ENCODE data around the gene MCTP2. TPM values are rescaled to one million over a fixed set of nuclear protein-coding genes. Genes with fewer than 3 reads are reported as not detected.

MCTP2 gene
- total RNA-seq, 1 experiment from 2014 or later, result 0.15 TPM

GRCh38 chr15:94263341-94264273 lies 32.2 kb downstream of the MCTP2 start:
- intact Hi-C loops (cut with micrococcal nuclease; ENCODE audit: unreplicated experiment) (no loop called here), in situ Hi-C loops (cut with HindIII; ENCODE audit: low pct_unique_long_range_greater_than_20kb, low sequenced_read_pairs) (no loop called here)
- no peak for DNase-seq (ENCODE audit: low read depth, low spot score)
- ChIA-PET CTCF (no interaction called here), POLR2A (no interaction called here)
- ATAC-seq, result no peak
- H3K27me3 ChIP-seq (ENCODE audit: control insufficient read depth, insufficient read depth, low read length), result no peaks in the 10 kb centered on the region
- H3K4me1 ChIP-seq (ENCODE audit: control insufficient read depth, insufficient read depth, low read length), result no peaks in the 10 kb centered on the region
- no peaks in the 10 kb centered on the region for H3K36me3 ChIP-seq (ENCODE audit: control insufficient read depth, insufficient read depth, low read length)
- no TSS peak for BruUV-seq (replicated peaks)
- H3K4me3 ChIP-seq (ENCODE audit: low read depth in 2 of 2, low read length in 2 of 2), result no peak overlapping the region
- H3K27ac ChIP-seq (ENCODE audit: low read length), result no peak overlapping the region
- H3K9me3 ChIP-seq (ENCODE audit: control insufficient read depth, insufficient read depth, low read depth, low read length), result no peaks in the 10 kb centered on the region
- TF ChIP-seq TCF7L2 (IDR thresholded peaks at IDR 0.05; ENCODE audit: low read depth, low read length), result no peak
- TF ChIP-seq CTCF (IDR thresholded peaks at IDR 0.05), result no peak
- TF ChIP-seq SIN3A (IDR thresholded peaks at IDR 0.05; ENCODE audit: borderline replicate concordance, insufficient read depth, low read depth, low read length), result no peak
- no peak for TF ChIP-seq POLR2AphosphoS5 (IDR thresholded peaks at IDR 0.05; ENCODE audit: low read depth, low read length)
- no peak for TF ChIP-seq REST (IDR thresholded peaks at IDR 0.05; ENCODE audit: insufficient read depth in 1 of 2, low read depth in 2 of 2, low read length in 1 of 2)

GRCh38 chr15:94265009-94265408 lies 33.6 kb downstream of the MCTP2 start:
- ATAC-seq, result no peak

GRCh38 chr15:94265982-94266381 lies 34.6 kb downstream of the MCTP2 start:
- Histone ChIP-seq H3K27ac (ENCODE audit: low read length) (no peak overlapping the region), H3K9me3 (ENCODE audit: control insufficient read depth, insufficient read depth, low read depth, low read length) (no peaks in the 10 kb centered on the region), H3K4me1 (ENCODE audit: control insufficient read depth, insufficient read depth, low read length) (no peaks in the 10 kb centered on the region), H3K4me3 (ENCODE audit: low read depth in 2 of 2, low read length in 2 of 2) (no peak overlapping the region), H3K36me3 (ENCODE audit: control insufficient read depth, insufficient read depth, low read length) (no peaks in the 10 kb centered on the region), H3K27me3 (ENCODE audit: control insufficient read depth, insufficient read depth, low read length) (no peaks in the 10 kb centered on the region)
- DNase-seq (ENCODE audit: low read depth, low spot score) (no peak), ATAC-seq (no peak)
- in situ Hi-C loops (cut with HindIII; ENCODE audit: low pct_unique_long_range_greater_than_20kb, low sequenced_read_pairs) (no loop called here), intact Hi-C loops (cut with micrococcal nuclease; ENCODE audit: unreplicated experiment) (no loop called here)
- TF ChIP-seq SIN3A (IDR thresholded peaks at IDR 0.05; ENCODE audit: borderline replicate concordance, insufficient read depth, low read depth, low read length) (no peak), CTCF (IDR thresholded peaks at IDR 0.05) (no peak)
- POLR2A ChIA-PET, result no interaction called here
- BruUV-seq (replicated peaks), result no TSS peak
- CTCF ChIA-PET, result no interaction called here

More at GRCh38 chr15:94265009-94265408, 33.6 kb downstream of the MCTP2 start:
- Histone ChIP-seq H3K4me3 (ENCODE audit: low read depth in 2 of 2, low read length in 2 of 2) (no peak overlapping the region), H3K27me3 (ENCODE audit: control insufficient read depth, insufficient read depth, low read length) (no peaks in the 10 kb centered on the region), H3K36me3 (ENCODE audit: control insufficient read depth, insufficient read depth, low read length) (no peaks in the 10 kb centered on the region), H3K4me1 (ENCODE audit: control insufficient read depth, insufficient read depth, low read length) (no peaks in the 10 kb centered on the region), H3K9me3 (ENCODE audit: control insufficient read depth, insufficient read depth, low read depth, low read length) (no peaks in the 10 kb centered on the region), H3K27ac (ENCODE audit: low read length) (no peak overlapping the region)
- in situ Hi-C loops (cut with HindIII; ENCODE audit: low pct_unique_long_range_greater_than_20kb, low sequenced_read_pairs), result no loop called here
- no peak for TF ChIP-seq SIN3A (IDR thresholded peaks at IDR 0.05; ENCODE audit: borderline replicate concordance, insufficient read depth, low read depth, low read length)
- no peak for DNase-seq (ENCODE audit: low read depth, low spot score)
- ChIA-PET POLR2A (no interaction called here), CTCF (no interaction called here)
- no TSS peak for BruUV-seq (replicated peaks)
- intact Hi-C loops (cut with micrococcal nuclease; ENCODE audit: unreplicated experiment), result no loop called here

Measured in Panc1 (cell line).